Kidney epithelial cell (primary cell): ENCODE results near the gene GPATCH4. TPM values are rescaled to one million over a fixed set of nuclear protein-coding genes. Genes with fewer than 3 reads are reported as not detected.

Experiments
- DNase-seq: peaks from one replicate; pipeline ENCODE4 v3.0.0-alpha.2; 2010; ENCODE audit warnings: low read depth
- H3K27me3 ChIP-seq: 2 replicates; pipeline ENCODE4 v1.6.0; 2011; ENCODE audit warnings: low read length; ENCODE audit not compliant: control insufficient read depth, insufficient read depth
- H3K36me3 ChIP-seq: 2 replicates; pipeline ENCODE4 v1.5.1; 2011; ENCODE audit warnings: low read length; ENCODE audit not compliant: control insufficient read depth, insufficient read depth
- H3K4me3 ChIP-seq: 2 replicates; pipeline ENCODE4 v1.5.1; 2011; ENCODE audit warnings: low read depth, mild to moderate bottlenecking, control low read depth, low read length
- CTCF ChIP-seq: IDR thresholded peaks from 2 replicates; pipeline ENCODE4 v1.5.1; 2011; ENCODE audit warnings: mild to moderate bottlenecking, moderate library complexity, low read length, control low read depth, inconsistent platforms; ENCODE audit not compliant: insufficient read depth, poor library complexity, severe bottlenecking
- total RNA-seq: library from RNA; depleted of rRNA; stranded (reverse); fragments of >200 nt; gene quantifications from 2 replicates; pipeline ENCODE4 v1.2.3, GENCODE V29; 2015

GPATCH4 gene
- total RNA-seq, 1 donor from 2014 or later: 21.8 TPM

GRCh38 chr1:156596426-156596825 lies 4.9 kb downstream of the GPATCH4 start:
- no peaks in the 10 kb centered on the region for H3K27me3 ChIP-seq
- H3K36me3 ChIP-seq: peaks cover 6% of the 10 kb centered on the region
- no peak overlapping the region for H3K4me3 ChIP-seq
- DNase-seq: no peak
- no peak for TF ChIP-seq CTCF

- Histone ChIP-seq H3K27me3 (no peaks in the 10 kb centered on the region), H3K4me3 (no peak overlapping the region), H3K36me3 (peaks cover 6% of the 10 kb centered on the region)
- no peak for TF ChIP-seq CTCF
- no peak for DNase-seq
These were observed 6.3 kb downstream of the GPATCH4 start for GRCh38 chr1:156595016-156595415.

GRCh38 chr1:156594190-156594589 lies 7.1 kb downstream of the GPATCH4 start:
- no peak overlapping the region for H3K4me3 ChIP-seq
- H3K27me3 ChIP-seq: no peaks in the 10 kb centered on the region
- DNase-seq: no peak
- no peak for TF ChIP-seq CTCF
- H3K36me3 ChIP-seq: peaks cover 6% of the 10 kb centered on the region

- H3K4me3 ChIP-seq: no peak overlapping the region
- DNase-seq: no peak
- no peak for TF ChIP-seq CTCF
- H3K36me3 ChIP-seq: peaks cover 6% of the 10 kb centered on the region
- no peaks in the 10 kb centered on the region for H3K27me3 ChIP-seq
These were observed 7.7 kb downstream of the GPATCH4 start for GRCh38 chr1:156593661-156593989.

- H3K27me3 ChIP-seq: no peaks in the 10 kb centered on the region
- no peak for DNase-seq
- H3K4me3 ChIP-seq: no peak overlapping the region
- H3K36me3 ChIP-seq: peaks cover 5% of the 10 kb centered on the region
- TF ChIP-seq CTCF: no peak
These were observed 8.2 kb downstream of the GPATCH4 start for GRCh38 chr1:156592910-156593660.
